ENCODE data around the gene WARS2. TPM values are rescaled to one million over a fixed set of nuclear protein-coding genes. Genes with fewer than 3 reads are reported as not detected.

Gene WARS2
- total RNA-seq, 1 experiment from 2014 or later: 17.6 TPM

DNA sequence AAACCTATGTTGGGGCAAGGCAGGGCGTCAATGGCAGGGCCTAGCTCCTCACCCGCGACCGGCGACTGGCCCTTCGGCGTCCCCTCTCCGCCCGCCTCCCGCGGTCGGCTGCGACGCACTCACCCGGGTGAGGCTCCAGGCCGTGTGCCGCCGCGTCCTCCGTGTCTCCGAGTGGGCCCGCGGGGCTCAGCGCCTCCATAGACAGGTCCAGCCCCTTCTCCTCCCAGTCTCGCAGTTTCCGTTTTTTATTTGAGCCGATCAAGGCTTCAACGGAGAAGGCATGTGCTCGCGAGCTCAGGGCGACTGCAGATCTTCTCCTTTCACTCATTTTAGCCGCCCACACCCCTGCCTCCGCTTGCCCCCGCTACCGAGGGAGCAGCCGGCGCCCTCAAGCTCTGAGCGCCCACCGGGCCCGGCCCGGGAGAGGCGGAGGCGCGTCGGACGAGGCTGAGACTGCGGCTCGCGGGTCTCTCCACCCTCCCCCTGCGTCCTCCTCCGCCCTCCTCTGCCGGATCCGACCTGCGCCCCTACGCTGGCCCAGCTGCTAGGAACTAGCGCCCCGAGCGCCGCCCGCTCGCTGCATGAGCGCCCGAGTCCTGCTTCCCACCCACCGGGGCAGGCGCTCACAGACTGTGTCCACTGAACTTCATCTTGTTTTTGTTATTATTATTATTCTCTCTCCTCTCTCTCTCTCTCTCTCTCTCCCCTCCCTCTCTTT lies 152.8 kb downstream of the WARS2 start:
- no TSS peak for BruUV-seq (replicated peaks)
- Histone ChIP-seq H3K27me3 (ENCODE audit: insufficient read depth, low read depth) (peaks cover 57% of the 10 kb centered on the region), H3K4me1 (replicated peaks; ENCODE audit: insufficient read depth) (no peaks in the 10 kb centered on the region), H3F3A (ENCODE audit: insufficient read depth, low read depth) (no peaks in the 10 kb centered on the region), H3K4me2 (no peak overlapping the region), H3K9me3 (ENCODE audit: insufficient read depth, low read depth) (no peaks in the 10 kb centered on the region), H3K79me2 (ENCODE audit: low read depth) (no peaks in the 10 kb centered on the region), H2AFZ (no peak overlapping the region), H3K36me3 (ENCODE audit: low read depth) (no peaks in the 10 kb centered on the region), H3K9me2 (ENCODE audit: insufficient read depth) (no peaks in the 10 kb centered on the region), H3K27ac (no peak overlapping the region), H4K20me1 (ENCODE audit: insufficient read depth) (no peaks in the 10 kb centered on the region), H3K4me3 (no peak overlapping the region)
- ChIA-PET CTCF (no interaction called here), POLR2A (ENCODE audit: unreplicated experiment) (no interaction called here)
- TF ChIP-seq EZH2 (IDR thresholded peaks at IDR 0.05; ENCODE audit: low read depth): no peak
- TF ChIP-seq, protein P1, sequence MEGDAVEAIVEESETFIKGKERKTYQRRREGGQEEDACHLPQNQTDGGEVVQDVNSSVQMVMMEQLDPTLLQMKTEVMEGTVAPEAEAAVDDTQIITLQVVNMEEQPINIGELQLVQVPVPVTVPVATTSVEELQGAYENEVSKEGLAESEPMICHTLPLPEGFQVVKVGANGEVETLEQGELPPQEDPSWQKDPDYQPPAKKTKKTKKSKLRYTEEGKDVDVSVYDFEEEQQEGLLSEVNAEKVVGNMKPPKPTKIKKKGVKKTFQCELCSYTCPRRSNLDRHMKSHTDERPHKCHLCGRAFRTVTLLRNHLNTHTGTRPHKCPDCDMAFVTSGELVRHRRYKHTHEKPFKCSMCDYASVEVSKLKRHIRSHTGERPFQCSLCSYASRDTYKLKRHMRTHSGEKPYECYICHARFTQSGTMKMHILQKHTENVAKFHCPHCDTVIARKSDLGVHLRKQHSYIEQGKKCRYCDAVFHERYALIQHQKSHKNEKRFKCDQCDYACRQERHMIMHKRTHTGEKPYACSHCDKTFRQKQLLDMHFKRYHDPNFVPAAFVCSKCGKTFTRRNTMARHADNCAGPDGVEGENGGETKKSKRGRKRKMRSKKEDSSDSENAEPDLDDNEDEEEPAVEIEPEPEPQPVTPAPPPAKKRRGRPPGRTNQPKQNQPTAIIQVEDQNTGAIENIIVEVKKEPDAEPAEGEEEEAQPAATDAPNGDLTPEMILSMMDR (conservative IDR thresholded peaks at IDR 0.05): no peak
- no peak for DNase-seq
- intact Hi-C loops (cut with micrococcal nuclease; ENCODE audit: unreplicated experiment): no loop called here

DNA sequence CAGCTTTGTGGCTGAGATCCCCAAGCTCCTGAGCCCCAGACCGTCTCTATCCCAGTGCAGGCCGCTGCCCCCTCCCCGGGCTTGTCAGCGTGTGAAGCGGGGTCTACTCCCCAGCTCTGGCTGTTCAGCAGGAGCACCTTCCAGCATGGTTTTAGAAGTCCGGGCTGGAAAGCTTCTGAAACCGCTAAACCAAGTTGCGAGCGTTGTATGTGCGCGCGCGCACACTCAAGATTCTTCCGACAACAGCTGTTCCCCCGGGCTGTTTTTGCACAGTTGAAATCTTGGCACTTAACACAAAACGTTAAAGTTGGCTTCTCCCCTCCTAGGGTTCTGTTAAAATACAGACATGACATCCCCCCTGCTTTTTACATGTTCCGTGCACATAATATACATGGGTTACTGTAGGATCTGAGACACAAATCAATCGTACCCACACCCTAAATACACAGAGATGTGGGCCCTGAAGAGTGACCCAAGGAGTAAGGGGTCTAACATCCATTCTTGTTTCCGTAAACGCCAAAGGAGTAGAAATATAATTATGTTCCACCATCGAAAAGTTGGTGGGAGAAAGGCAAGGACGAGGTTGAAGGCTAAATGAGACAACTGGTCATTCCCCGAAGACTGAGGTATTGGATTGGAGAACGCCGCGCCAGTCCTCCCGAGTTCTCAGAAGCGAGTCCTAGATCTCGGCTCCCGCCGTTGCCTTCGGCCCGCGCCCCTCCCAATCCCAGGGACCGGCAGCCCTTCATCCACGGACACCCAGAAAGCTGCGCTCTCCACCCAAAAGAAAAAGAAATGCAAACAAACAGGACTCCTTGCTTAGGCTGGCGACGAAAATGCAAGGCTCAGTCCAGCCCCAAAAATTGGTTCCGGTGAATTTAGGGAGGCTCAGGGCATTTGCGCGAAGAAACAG lies 153.6 kb downstream of the WARS2 start:
- H4K20me1 ChIP-seq (ENCODE audit: insufficient read depth): no peaks in the 10 kb centered on the region
- DNase-seq: no peak
- H3K9me3 ChIP-seq (ENCODE audit: insufficient read depth, low read depth): no peaks in the 10 kb centered on the region
- no peak overlapping the region for H3K4me3 ChIP-seq
- H3K9me2 ChIP-seq (ENCODE audit: insufficient read depth): no peaks in the 10 kb centered on the region
- no peaks in the 10 kb centered on the region for H3K36me3 ChIP-seq (ENCODE audit: low read depth)
- TF ChIP-seq, protein P1 (conservative IDR thresholded peaks at IDR 0.05): no peak
- TF ChIP-seq EZH2 (IDR thresholded peaks at IDR 0.05; ENCODE audit: low read depth): no peak
- no peaks in the 10 kb centered on the region for H3K79me2 ChIP-seq (ENCODE audit: low read depth)
- H3K27me3 ChIP-seq (ENCODE audit: insufficient read depth, low read depth): peaks cover 57% of the 10 kb centered on the region
- H3K4me1 ChIP-seq (replicated peaks; ENCODE audit: insufficient read depth): no peaks in the 10 kb centered on the region
- CTCF ChIA-PET: no interaction called here
- H2AFZ ChIP-seq: no peak overlapping the region
- no TSS peak for BruUV-seq (replicated peaks)
- intact Hi-C loops (cut with micrococcal nuclease; ENCODE audit: unreplicated experiment): no loop called here
- POLR2A ChIA-PET (ENCODE audit: unreplicated experiment): no interaction called here
- no peaks in the 10 kb centered on the region for H3F3A ChIP-seq (ENCODE audit: insufficient read depth, low read depth)
- no peak overlapping the region for H3K27ac ChIP-seq
- H3K4me2 ChIP-seq: no peak overlapping the region

DNA sequence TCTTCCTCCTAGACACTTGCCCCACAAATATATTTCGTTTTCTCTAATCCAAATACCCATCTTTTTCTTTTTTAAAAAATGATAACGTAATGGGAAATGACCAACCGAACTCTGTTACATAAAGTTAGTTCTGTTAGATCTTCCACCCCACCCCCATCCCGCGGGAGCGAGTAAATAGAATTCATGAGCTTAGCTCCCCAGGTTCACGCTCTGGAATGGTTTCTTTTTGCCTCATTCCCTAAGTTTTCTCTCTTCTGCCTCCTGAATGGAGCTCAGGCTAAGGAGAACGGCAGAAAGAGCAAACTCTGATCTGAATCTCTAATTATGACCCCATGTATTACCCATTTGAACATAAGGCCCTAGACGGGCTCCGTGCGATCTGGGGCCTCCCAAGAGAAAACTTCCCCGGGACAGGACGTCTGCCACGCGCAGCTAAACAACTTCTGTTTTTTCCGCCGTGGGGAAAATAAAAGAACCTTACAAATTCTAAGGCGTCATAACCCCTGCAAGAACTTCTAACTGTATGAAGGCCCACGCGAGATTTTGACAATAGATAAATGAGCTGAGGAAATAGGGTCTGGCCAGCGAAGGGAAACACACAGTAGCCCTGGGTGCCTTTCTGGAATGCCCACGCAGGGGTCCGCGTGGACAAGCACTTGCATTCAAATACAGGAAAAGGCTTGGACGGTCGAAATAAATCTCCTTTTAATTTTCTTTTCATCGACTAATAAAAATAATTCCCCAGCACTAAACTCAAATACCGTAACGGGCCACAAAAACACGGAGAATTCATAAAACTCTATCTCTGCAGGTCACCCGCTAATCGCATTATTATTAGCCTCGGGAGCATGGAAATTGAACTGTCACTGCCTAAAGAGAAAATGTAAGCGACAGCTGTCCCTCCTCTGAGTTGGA lies 154.6 kb downstream of the WARS2 start:
- Histone ChIP-seq H3K9me3 (ENCODE audit: insufficient read depth, low read depth) (no peaks in the 10 kb centered on the region), H3K27me3 (ENCODE audit: insufficient read depth, low read depth) (peaks cover 50% of the 10 kb centered on the region), H2AFZ (no peak overlapping the region), H3K4me2 (no peak overlapping the region), H3K4me3 (no peak overlapping the region), H3K36me3 (ENCODE audit: low read depth) (no peaks in the 10 kb centered on the region), H3F3A (ENCODE audit: insufficient read depth, low read depth) (no peaks in the 10 kb centered on the region), H3K4me1 (replicated peaks; ENCODE audit: insufficient read depth) (no peaks in the 10 kb centered on the region), H4K20me1 (ENCODE audit: insufficient read depth) (no peaks in the 10 kb centered on the region), H3K27ac (no peak overlapping the region), H3K79me2 (ENCODE audit: low read depth) (no peaks in the 10 kb centered on the region), H3K9me2 (ENCODE audit: insufficient read depth) (no peaks in the 10 kb centered on the region)
- TF ChIP-seq, protein P1 (conservative IDR thresholded peaks at IDR 0.05): no peak
- TF ChIP-seq EZH2 (IDR thresholded peaks at IDR 0.05; ENCODE audit: low read depth): no peak
- DNase-seq: no peak
- intact Hi-C loops (cut with micrococcal nuclease; ENCODE audit: unreplicated experiment): no loop called here
- ChIA-PET CTCF (interaction anchor here (0.6 kb wide), 1 partner anchor 23 kb away, joined by 5 read pairs; no protein-coding TSS in a partner anchor), POLR2A (ENCODE audit: unreplicated experiment) (no interaction called here)
- no TSS peak for BruUV-seq (replicated peaks)

Data from PC-9 (cell line).